ENCODE data around the gene SLC44A2.

The SLC44A2 gene

GRCh38 chr19:10615429-10616023 lies 9.8 kb upstream of the SLC44A2 start:
- H4K20me1 ChIP-seq (ENCODE audit: insufficient read depth, low read length): peaks cover 17% of the 10 kb centered on the region; the same call in 1 of the 2 replicates
- no peaks in the 10 kb centered on the region for H3K27me3 ChIP-seq (ENCODE audit: low read depth, low read length)
- no peak for TF ChIP-seq CTCF (IDR thresholded peaks at IDR 0.05; ENCODE audit: low read depth, low read length)
- no peak for TF ChIP-seq EZH2phosphoT487 (IDR thresholded peaks at IDR 0.05; ENCODE audit: low read depth)
- H3K4me1 ChIP-seq (ENCODE audit: low read length): no peaks in the 10 kb centered on the region
- H3K4me3 ChIP-seq (ENCODE audit: low read length): no peak overlapping the region
- peaks cover 3% of the 10 kb centered on the region for H3K36me3 ChIP-seq (replicated peaks; ENCODE audit: low read depth, low read length)
- no peak overlapping the region for H2AFZ ChIP-seq (ENCODE audit: low read depth, low read length)
- H3K27ac ChIP-seq (ENCODE audit: low read length): no peak overlapping the region
- no peak overlapping the region for H3K4me2 ChIP-seq (ENCODE audit: low read length)
- peaks cover 3% of the 10 kb centered on the region; the same call in 1 of the 2 replicates for H3K79me2 ChIP-seq (ENCODE audit: low read length)
- no peaks in the 10 kb centered on the region for H3K9me3 ChIP-seq (ENCODE audit: insufficient read depth, low read length)
- no peak overlapping the region for H3K9ac ChIP-seq (ENCODE audit: low read length)

- Histone ChIP-seq H3K9ac (ENCODE audit: low read length) (no peak overlapping the region), H3K4me2 (ENCODE audit: low read length) (no peak overlapping the region), H3K27me3 (ENCODE audit: low read depth, low read length) (no peaks in the 10 kb centered on the region), H4K20me1 (ENCODE audit: insufficient read depth, low read length) (peaks cover 14% of the 10 kb centered on the region; the same call in 1 of the 2 replicates), H3K4me1 (ENCODE audit: low read length) (no peaks in the 10 kb centered on the region), H3K9me3 (ENCODE audit: insufficient read depth, low read length) (no peaks in the 10 kb centered on the region), H3K79me2 (ENCODE audit: low read length) (peaks cover 3% of the 10 kb centered on the region; the same call in 1 of the 2 replicates), H3K27ac (ENCODE audit: low read length) (no peak overlapping the region), H2AFZ (ENCODE audit: low read depth, low read length) (no peak overlapping the region), H3K36me3 (replicated peaks; ENCODE audit: low read depth, low read length) (peaks cover 3% of the 10 kb centered on the region), H3K4me3 (ENCODE audit: low read length) (no peak overlapping the region)
- TF ChIP-seq EZH2phosphoT487 (IDR thresholded peaks at IDR 0.05; ENCODE audit: low read depth): no peak
- no peak for TF ChIP-seq CTCF (IDR thresholded peaks at IDR 0.05; ENCODE audit: low read depth, low read length)
These were observed 7.8 kb upstream of the SLC44A2 start for GRCh38 chr19:10617409-10618121.

GRCh38 chr19:10618846-10619245 lies 6.5 kb upstream of the SLC44A2 start:
- Histone ChIP-seq H3K4me2 (ENCODE audit: low read length) (no peak overlapping the region), H4K20me1 (ENCODE audit: insufficient read depth, low read length) (peaks cover 11% of the 10 kb centered on the region; the same call in 1 of the 2 replicates), H3K9me3 (ENCODE audit: insufficient read depth, low read length) (no peaks in the 10 kb centered on the region), H3K9ac (ENCODE audit: low read length) (no peak overlapping the region), H2AFZ (ENCODE audit: low read depth, low read length) (no peak overlapping the region), H3K4me1 (ENCODE audit: low read length) (no peaks in the 10 kb centered on the region), H3K4me3 (ENCODE audit: low read length) (no peak overlapping the region), H3K79me2 (ENCODE audit: low read length) (no peaks in the 10 kb centered on the region), H3K27ac (ENCODE audit: low read length) (no peak overlapping the region), H3K27me3 (ENCODE audit: low read depth, low read length) (no peaks in the 10 kb centered on the region), H3K36me3 (replicated peaks; ENCODE audit: low read depth, low read length) (no peaks in the 10 kb centered on the region)
- TF ChIP-seq CTCF (IDR thresholded peaks at IDR 0.05; ENCODE audit: low read depth, low read length): no peak

- no peaks in the 10 kb centered on the region for H3K4me1 ChIP-seq (ENCODE audit: low read length)
- H3K4me2 ChIP-seq (ENCODE audit: low read length): no peak overlapping the region
- no peaks in the 10 kb centered on the region for H3K27me3 ChIP-seq (ENCODE audit: low read depth, low read length)
- H2AFZ ChIP-seq (ENCODE audit: low read depth, low read length): no peak overlapping the region
- no peaks in the 10 kb centered on the region for H3K79me2 ChIP-seq (ENCODE audit: low read length)
- no peaks in the 10 kb centered on the region for H3K36me3 ChIP-seq (replicated peaks; ENCODE audit: low read depth, low read length)
- TF ChIP-seq CTCF (IDR thresholded peaks at IDR 0.05; ENCODE audit: low read depth, low read length) (no peak), EZH2phosphoT487 (IDR thresholded peaks at IDR 0.05; ENCODE audit: low read depth) (no peak)
- H3K9me3 ChIP-seq (ENCODE audit: insufficient read depth, low read length): no peaks in the 10 kb centered on the region
- no peak overlapping the region for H3K4me3 ChIP-seq (ENCODE audit: low read length)
- H3K27ac ChIP-seq (ENCODE audit: low read length): no peak overlapping the region
- H4K20me1 ChIP-seq (ENCODE audit: insufficient read depth, low read length): peaks cover 7% of the 10 kb centered on the region; the same call in 1 of the 2 replicates
- H3K9ac ChIP-seq (ENCODE audit: low read length): no peak overlapping the region
These were observed 4.6 kb upstream of the SLC44A2 start for GRCh38 chr19:10620786-10621185.
